Suppressor macrophage (primary cell): ENCODE data around the gene TAS2R60.
"Not testable (repeated sequence)": the region's sequence is repeated elsewhere in the genome, so short reads cannot be mapped to it uniquely, and the experiment has no call there.

Experiments used
- DNase-seq, 4 experiments: peaks; one replicate each; pipeline ENCODE4 v3.0.0-alpha.2; 2020 to 2022
- total RNA-seq, 17 experiments: gene quantifications; one replicate each; lab custom pipeline; 2026; ENCODE audit warnings: mixed read lengths in 6 of 17, inconsistent platforms in 3 of 17; lab: John Stamatoyannopoulos, UW

Gene TAS2R60, protein sequence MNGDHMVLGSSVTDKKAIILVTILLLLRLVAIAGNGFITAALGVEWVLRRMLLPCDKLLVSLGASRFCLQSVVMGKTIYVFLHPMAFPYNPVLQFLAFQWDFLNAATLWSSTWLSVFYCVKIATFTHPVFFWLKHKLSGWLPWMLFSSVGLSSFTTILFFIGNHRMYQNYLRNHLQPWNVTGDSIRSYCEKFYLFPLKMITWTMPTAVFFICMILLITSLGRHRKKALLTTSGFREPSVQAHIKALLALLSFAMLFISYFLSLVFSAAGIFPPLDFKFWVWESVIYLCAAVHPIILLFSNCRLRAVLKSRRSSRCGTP
- total RNA-seq = 0 to 0.33 (median 0) reads per million in 17 experiments

- DNase-seq = no peak
Measured at GRCh38 chr7:143443153-143443552, at the start of gene TAS2R60. TAS2R60 (plus strand) TSS chr7:143443453; CDS start chr7:143443453, 0 bp downstream.

DNA sequence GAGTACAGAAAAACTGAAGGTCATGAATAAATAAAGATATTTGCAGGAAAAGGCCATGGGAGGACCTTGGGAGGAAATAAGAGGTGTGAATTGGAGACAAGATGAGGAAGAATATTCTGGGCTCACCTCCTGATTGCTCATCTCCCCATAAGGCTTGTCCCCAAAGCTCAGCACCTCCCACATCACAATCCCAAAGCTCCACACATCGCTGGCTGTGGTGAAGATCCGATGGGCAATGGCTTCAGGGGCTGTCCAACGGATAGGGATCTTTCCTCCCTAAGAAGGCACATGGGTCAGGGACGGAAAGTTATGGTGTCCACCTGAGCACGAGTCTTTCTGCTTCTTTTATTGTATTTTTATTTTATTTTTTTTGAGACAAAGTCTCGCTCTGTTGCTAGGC, 49.2 kb upstream of the TAS2R60 start:
- DNase-seq = no peak

GRCh38 chr7:143394777-143395176, 48.5 kb upstream of the TAS2R60 start:
- no peak for DNase-seq

GRCh38 chr7:143395187-143396149, 47.8 kb upstream of the TAS2R60 start:
- DNase-seq = peak; percentile 62 to 76 (median 72)

- DNase-seq = no peak
Measured at GRCh38 chr7:143396182-143396581, 47.1 kb upstream of the TAS2R60 start.

DNA sequence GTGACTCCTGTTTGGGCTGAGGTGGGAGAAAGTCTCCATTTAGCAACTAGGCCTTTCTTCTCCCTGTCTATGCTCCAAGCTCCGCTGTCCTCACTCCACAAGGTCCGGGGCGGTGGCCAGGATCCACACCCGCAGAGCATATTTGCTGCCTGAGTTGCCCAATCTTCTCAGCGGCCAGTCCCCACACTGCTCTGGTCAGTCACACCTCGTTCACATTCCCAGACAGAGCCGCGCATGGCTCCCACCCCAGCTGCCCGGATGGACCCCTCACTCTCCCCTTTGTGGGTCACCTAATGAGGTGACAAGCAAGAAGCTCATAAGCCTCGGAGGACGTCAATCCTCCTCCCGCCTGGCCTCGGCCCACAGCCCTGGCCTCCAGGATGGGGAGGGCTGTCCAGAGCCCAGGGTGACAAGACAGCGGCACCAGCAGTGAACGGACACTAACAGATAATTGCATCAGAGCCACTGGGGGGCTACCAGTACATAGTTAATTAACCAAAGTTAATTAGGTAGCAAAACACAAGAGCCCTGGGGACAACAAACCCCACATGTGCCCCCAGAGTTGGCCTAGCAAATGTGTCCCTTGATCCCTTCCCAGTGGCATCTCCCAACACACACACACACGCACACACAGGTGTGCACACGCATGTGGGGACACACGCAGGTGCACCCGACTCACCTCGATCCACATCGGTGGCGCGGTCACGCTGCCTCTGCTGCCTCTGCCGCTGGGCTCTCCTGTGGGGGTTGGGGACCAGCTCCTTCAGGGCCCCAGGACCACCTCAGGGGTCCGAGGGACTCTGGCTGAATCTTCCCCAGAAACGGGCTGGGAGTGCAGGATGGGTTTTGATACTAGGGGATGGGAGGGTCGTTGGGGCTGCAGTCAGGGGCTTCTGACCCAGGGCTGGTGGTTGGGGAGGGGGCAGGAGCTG, 46.4 kb upstream of the TAS2R60 start:
- DNase-seq = no peak

DNA sequence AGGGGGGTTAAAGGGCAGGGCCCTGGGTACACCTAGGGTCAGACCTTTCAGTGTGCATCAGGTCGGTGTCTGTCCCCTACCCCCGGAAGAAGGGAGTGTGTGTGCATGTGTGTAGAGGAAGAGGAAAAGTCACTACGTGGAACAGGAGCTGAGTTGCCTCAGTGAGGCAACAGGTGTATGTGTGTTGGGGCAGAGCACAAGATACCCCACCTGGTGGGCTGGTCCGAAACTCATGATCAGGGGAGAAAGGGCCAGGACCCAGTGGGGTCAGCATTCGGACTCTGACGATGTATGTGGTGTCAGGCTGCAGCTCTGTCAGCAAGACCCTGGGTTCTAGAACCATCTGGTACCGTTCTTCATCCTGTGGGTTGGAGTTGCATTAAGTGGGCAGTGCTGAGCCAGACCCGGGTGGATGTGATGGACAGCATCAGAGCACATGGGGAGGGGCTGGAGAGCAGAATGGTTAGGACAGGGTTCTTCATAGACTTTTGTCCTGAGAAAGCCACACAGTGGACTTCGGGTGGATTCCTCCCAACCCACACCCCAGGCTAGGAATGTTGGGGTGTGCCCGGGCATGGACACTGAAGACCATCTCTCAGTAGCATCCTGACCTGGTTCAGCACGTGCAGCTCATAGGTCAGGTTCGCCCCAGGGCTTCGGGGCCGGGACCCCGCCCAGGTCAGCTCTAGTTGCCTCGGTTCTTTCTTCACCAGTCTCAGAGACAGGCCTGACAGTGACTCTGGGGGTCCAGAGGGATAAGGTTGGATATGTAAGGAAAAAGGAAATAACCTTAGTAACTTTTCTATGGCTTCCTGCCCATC, 45.3 kb upstream of the TAS2R60 start:
- no peak for DNase-seq

DNA sequence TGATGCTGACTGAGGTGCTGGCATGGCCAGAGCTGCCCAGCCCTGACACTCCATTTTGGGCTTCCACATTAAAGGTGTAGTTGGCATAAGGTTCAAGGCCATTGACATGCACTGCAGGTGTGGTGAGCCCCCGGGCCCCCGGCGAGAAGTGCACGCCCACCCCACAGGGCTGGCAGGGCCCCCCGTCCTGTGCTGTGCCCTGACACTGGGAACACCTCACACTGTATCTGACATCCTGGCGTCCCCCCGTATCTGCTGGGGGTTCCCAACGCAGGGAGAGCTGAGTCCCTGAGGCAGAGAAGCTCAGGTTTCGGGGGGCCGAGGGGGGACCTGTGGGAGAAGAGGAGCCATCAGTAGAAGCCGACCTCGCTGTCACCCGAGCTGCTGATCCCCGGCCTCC, 44.6 kb upstream of the TAS2R60 start:
- no peak for DNase-seq

- DNase-seq = no peak
Measured at GRCh38 chr7:143399151-143399550, 44.1 kb upstream of the TAS2R60 start.

- DNase-seq = no peak
Measured at GRCh38 chr7:143399642-143400041, 43.6 kb upstream of the TAS2R60 start.

DNA sequence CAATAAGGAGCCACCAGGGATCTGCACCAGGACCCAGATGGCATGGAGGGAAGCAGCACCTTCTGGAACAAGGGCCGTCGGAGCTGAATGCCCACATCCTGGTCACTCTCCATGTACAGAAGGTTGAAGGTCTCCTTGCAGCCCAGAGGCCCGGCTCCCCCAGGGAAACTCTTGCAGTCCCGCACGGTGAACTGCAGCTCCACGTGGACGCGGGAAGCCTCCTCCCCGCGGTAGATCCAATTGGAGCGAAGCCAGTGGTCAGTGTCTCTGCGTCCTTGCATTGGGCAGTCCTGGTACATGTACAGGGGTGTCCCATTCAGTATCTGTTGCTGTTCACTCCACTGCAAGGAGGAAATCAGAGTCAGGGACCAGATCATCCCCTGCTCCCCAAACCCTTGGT, 42.0 kb upstream of the TAS2R60 start:
- DNase-seq = no peak

DNA sequence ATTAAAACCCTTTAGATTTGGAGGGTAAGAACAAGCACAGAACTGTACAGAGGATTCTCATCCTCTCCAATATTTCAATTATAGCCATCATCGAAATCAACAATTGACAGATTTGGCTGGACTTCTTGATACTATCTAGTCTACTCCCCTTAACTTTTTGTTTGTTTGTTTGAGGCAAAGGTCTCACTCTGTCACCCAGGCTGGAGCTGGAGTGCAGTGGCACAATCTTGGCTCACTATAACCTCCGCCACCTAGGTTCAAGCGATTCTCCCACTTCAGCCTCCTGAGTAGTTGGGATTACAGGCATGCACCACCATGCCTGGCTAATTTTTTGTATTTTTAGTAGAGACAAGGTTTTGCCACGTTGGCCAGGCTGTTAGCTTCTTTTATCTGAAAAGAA, 41.0 kb upstream of the TAS2R60 start:
- DNase-seq = not testable (repeated sequence)

- DNase-seq = no peak
Measured at GRCh38 chr7:143405173-143406001, 37.9 kb upstream of the TAS2R60 start.

GRCh38 chr7:143406002-143406357, 37.3 kb upstream of the TAS2R60 start:
- no peak for DNase-seq

GRCh38 chr7:143407287-143408251, 35.7 kb upstream of the TAS2R60 start:
- DNase-seq = peak in 3 of 4 experiments; percentile 29 to 48 (median 39)

- no peak for DNase-seq
Measured at GRCh38 chr7:143408252-143408685, 35.0 kb upstream of the TAS2R60 start.

GRCh38 chr7:143408686-143409561, 34.3 kb upstream of the TAS2R60 start, which contains the start of gene EPHA1:
EPHA1 (minus strand) TSS chr7:143408856; CDS start chr7:143408805, 51 bp downstream.
- peak in 3 of 4 experiments; percentile 21 to 54 (median 48) for DNase-seq

DNA sequence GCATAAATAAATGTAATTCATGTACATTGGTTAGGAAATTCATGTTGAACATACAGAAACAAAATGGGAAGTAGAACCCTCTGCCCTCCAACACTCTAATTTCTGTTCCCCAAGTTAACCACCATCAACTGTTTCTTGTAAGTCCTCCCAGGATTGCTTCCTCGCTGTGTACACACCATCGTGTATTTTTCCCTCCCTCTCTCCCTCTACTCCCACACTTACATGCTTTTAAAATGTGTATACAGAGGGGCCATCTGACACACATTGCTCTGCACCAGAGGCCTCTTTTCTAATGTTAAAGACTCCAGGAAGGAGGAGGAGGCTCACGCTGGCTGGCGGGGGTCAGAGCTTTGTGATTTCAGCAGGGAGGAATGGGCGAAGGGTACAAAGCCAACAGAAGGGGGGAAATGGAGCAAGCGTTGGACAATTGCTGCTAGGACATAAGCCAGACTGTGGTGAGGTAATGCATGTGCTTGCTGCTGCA, 32.7 kb upstream of the TAS2R60 start:
- DNase-seq = peak; percentile 62 to 86 (median 74)
